ENCODE measurements around the gene ZNF710.

DNA sequence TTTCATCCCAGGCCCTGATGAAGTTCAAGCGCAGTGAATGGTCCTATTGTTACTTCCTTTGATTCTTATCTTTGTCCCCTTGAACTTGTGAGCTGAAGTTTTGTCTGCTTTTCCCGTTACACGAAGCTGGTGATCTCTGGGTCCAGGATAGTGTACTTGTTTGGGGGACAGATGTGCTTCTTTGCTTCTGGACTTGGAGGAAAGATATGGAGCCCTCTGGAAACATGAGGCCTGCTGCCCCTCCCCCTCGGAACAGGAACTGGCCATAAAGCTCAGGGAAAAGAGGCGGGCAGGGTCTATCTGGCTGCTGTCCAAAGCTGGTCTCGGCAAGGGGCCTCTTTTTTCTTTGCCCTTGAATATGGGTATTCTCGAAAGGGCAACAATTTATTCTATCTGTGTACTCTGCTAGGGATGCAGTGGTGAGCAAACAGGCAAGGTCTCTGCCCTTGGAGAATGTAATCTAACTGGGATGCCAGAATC is 53.5 kb downstream of the ZNF710 start:
- no peak for TF ChIP-seq POLR2A (IDR thresholded peaks at IDR 0.05; ENCODE audit: low read depth, low read length)
- TF ChIP-seq BHLHE40 (IDR thresholded peaks at IDR 0.05; ENCODE audit: low read depth, low read length), result no peak
- TF ChIP-seq NFE2L2 (IDR thresholded peaks at IDR 0.05; ENCODE audit: low read depth, low read length), result no peak
- TF ChIP-seq, protein P1, sequence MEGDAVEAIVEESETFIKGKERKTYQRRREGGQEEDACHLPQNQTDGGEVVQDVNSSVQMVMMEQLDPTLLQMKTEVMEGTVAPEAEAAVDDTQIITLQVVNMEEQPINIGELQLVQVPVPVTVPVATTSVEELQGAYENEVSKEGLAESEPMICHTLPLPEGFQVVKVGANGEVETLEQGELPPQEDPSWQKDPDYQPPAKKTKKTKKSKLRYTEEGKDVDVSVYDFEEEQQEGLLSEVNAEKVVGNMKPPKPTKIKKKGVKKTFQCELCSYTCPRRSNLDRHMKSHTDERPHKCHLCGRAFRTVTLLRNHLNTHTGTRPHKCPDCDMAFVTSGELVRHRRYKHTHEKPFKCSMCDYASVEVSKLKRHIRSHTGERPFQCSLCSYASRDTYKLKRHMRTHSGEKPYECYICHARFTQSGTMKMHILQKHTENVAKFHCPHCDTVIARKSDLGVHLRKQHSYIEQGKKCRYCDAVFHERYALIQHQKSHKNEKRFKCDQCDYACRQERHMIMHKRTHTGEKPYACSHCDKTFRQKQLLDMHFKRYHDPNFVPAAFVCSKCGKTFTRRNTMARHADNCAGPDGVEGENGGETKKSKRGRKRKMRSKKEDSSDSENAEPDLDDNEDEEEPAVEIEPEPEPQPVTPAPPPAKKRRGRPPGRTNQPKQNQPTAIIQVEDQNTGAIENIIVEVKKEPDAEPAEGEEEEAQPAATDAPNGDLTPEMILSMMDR (conservative IDR thresholded peaks at IDR 0.05; ENCODE audit: low read depth, low read length), result no peak
